Endometrial microvascular endothelial cells (primary cell): Measurements from ENCODE around the gene TNFAIP8. TPM values are rescaled to one million over a fixed set of nuclear protein-coding genes. Genes with fewer than 3 reads are reported as not detected.

Experiments used
- in situ Hi-C: cut with HindIII; loops from 2 replicates; pipeline ENCODE4 v1.10.0; 2017; ENCODE audit warnings: low sequenced_read_pairs, low pct_unique_long_range_greater_than_20kb; ENCODE audit errors: inconsistent ontology term
- total RNA-seq: library from RNA; depleted of rRNA; stranded (reverse); fragments of >200 nt; gene quantifications from one replicate; pipeline ENCODE4 v1.2.3, GENCODE V29; 2015; ENCODE audit errors: inconsistent ontology term

The TNFAIP8 gene
- total RNA-seq, 1 donor from 2014 or later, result 6.9 TPM

DNA sequence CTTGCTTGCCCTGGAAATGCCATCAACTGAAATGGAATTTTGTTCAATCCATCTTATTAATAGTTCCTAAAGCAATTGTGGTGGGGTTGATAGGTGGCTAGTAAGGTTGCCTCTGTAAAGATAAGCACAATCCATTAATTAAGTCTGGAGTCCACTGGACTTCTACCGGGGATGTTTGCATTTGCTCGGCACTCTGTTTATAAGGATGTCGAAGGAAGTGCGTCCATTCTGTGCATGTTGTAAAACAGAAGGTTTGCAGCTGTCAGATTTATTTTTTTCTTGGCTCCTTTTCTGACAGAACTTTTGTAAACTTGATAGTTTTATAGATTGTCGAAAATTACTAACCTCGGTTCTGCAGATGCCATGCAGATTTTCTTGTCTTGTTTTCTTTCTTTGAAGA is 12.8 kb upstream of the TNFAIP8 start:
- in situ Hi-C loops, result no loop called here

DNA sequence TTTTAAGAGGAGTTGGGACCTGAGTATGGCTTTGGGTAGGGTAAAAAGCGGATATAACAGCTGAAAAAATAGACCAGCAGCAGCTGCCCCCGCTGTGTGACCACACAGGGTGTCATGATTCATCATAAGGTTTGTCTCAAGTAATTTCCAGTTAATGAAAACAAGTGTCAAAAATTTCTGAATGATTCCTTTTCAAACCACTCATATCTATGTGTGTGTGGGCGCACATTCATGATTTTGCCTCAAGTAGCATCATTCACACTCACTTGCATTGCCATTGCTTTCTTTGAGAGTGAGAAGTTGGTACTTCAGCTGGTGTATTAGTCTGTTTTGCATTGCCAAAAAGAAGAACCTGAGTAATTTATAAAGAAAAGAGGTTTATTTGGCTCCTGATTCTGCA is 12.1 kb upstream of the TNFAIP8 start:
- in situ Hi-C loops, result no loop called here

DNA sequence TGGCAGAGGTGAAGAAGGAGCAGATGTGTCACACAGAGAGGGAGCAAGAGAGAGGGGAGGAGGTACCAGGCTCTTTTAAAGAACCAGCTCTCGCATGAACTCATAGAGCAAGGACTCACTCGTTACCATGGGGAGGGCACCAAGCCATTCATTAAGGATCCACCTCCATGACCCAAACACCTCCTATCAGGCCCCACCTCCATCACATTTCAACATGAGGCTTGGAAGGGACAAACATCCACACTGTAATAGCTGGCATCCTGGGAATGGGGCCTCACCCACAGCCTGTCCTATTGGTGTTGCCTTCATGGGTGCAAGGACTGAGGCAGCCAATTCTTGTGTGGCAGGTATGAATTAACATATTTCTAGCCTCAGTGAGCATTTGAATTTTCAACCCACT is 11.6 kb upstream of the TNFAIP8 start:
- in situ Hi-C loops, result no loop called here

DNA sequence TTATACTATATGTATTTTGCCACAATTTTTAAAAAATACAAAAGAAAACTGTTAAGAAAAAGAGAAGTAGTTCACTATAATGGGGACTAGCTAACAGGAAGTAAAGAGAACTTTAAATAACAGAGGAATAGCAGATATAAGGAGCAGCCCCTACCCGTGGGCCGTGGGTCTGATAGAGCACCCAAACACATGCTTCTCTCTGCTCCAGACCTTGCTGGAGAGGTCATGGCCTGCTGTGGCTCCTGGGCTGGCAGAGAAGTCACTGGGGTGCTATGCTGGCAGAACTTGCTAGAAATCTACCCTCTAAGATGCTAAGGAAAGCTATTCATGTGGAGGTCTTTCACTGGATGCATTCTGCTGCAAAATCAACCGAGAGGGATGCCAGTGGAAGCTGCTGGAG is 10.0 kb upstream of the TNFAIP8 start:
- in situ Hi-C loops, result no loop called here

DNA sequence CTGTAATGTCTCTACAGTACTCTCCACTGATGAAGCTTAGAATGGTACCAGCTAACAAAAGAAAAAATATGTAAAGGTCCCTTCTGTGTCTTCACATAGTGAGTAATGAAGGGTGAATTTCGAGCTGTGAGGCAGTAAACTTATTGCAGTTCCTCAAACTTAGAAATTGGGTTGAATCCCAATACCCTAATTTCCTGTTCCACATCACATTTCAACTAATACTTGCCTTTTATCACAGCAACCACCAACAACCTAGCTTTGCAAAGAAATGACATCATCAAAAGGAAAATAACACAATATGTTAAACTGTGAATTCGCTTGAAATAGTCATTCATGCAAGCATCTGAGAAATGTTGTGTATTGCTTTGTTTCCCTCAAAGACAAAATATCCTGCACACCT is 9.4 kb upstream of the TNFAIP8 start:
- in situ Hi-C loops, result no loop called here

DNA sequence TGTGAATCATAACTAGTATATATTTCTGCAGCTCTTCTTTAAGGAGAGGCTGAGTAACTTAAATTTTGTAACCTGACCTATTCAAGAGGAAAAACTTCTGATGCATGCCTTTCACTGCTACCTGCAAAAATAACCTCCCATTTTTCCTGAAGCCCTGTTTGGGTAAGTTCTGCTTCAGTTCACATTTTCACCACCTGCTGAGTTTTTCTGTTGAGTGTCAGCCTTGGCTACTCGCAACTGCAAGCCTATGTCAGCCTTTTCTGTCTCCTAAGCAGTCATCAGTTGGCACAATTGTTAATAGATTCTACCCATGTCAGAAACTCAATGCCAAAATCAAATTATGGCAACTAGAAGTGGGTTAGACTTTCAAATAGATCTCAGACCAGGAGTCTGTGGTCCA is 8.2 kb upstream of the TNFAIP8 start:
- in situ Hi-C loops, result no loop called here

DNA sequence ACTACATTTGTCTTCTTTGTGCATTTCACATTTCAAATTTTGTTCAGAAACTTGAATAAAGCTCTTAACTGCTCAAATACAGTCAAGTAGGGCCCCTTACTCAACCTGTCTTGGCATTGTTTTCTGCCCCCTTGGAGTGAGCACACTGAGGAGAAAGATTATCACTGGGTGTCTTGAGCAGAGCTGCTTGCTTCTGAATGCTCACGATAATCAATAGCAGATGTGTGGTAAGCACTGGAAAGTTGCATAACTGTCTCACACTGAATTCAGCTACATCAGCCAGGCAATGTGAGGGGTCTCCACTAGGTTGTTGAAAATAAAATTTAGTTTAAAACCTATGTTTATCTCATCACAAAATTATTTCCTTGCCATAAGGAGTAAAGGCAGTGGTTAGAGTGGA is 7.8 kb upstream of the TNFAIP8 start:
- in situ Hi-C loops, result no loop called here

DNA sequence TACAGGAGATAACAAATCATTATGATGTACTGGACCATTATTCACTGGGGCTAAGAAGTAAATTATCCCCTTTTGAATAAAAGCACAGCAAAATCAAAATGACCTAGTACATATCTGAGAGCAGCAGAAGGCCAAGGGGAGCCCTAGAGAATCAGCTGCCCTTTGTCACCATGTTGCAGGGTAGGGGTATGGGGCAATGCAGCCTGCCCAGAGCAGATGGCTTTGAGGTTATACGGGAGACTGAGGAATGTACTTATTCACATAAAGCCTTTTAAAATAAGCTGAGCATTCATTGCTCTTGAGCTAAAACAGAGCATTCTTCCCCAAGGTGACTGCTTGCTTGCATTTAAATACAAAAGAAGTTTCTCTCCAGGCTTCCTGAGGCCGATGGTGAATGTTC is 2.6 kb upstream of the TNFAIP8 start:
- in situ Hi-C loops, result no loop called here

DNA sequence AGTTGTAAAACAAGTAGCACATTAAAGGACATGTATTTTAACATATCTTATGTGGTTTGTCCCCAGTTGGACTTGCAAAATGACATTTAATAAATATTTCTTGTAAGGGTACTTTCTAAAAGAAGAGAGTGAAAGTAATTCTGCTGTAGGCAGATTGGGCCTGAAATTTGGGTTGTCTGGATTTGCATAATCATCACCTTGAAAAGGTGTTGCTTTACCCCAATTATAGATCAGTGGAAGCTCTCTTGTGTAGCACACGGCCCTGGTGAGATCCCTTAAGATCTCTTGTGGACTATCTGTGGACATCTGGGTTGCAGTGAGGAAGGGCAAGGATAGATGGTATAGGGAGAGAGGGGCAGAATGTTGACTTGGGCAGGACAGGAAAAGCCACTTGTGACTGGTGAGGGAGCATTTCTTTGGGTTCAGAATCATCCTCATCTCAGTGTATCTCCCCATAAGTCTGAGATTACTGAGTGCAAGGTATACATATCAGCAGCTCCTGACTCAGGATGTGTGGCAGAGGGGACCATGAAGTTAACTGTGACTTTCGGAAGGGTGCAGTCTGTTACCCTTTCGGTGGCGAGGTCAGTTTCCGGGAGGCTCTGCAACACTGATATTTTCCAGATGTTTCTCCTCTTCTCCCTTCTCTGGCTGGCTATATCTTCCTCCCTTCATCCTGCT is 2.0 kb upstream of the TNFAIP8 start:
- in situ Hi-C loops, result no loop called here

DNA sequence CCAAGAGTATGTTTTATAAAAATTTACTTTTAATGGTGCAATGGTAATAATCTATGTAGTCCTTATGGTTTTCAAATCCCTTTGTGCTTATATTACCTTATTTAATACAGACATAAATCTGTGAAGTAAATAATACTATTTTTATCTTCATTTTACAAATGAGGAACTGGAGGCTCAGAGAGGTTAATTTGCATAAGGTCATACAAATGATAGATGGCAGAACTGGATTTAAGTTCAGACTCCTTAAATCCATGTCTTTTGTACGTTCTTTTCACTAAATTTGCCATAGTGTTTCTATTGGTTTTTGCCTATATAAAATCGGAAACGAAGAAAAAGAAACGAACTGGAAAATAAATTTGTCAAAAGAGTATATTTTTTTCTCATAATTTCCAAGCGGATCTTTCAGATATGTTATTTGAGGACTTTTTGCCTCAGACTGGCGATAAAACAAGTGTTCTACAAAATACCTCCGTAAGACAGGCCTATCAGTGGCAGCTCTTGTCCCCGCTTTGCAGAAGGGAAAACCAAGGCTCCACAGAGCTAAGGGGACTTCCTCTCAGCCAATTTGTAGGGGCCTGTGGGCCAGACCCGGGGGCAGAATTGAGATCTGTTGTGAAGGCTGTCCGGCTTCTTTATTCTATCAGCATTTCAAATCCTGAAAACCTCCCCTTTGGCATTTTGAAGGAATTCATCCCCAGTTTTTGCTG is 1.1 kb upstream of the TNFAIP8 start:
- in situ Hi-C loops, result no loop called here

DNA sequence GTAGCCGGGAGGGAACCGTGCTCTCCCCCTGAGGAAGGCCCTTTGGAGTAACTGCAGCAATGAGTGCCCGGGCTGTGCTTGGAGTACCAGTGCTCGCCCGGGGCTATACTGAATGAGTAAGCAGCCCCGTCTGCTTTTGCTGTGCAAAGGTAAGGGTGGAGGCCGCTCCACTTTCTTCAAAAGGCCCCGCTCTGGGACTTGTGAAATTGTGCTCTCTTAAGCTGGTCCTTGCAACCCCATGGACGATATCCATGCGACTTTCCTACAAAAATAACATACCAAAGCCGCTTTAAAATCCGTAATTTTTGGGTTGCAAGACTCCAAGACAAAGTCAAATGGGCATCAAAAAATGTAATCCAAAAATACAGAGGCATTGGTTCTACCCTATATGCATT is 578 bp upstream of the TNFAIP8 start:
- in situ Hi-C loops, result no loop called here

DNA sequence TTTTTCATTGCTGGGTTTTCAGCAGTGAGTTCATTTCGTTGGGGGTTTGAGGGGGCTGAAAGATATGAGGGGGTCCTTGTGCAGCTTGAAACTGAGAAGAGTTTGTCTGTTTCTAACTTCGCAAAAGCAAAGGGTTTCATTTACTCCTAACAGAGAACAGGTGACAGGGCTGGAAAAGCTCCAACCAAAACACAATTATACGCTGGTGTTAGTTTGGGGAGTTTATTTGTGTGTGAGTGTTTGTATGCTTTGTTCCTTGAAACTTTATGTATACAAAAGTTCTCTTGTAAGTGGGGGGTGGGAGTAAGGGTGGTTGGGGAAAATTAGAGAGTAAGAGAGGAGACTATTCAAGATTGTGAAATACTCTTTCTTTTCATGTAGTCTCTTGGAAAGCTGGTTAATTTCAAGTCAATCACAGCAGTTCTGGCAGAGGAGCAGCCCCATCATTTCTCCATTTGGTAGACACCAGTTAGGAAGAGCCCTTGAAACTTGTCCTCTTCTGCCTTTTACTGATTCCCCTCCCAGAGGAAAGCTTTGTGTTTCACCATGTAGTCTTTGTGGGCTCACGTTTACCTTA is 881 bp downstream of the TNFAIP8 start:
- in situ Hi-C loops, result no loop called here

DNA sequence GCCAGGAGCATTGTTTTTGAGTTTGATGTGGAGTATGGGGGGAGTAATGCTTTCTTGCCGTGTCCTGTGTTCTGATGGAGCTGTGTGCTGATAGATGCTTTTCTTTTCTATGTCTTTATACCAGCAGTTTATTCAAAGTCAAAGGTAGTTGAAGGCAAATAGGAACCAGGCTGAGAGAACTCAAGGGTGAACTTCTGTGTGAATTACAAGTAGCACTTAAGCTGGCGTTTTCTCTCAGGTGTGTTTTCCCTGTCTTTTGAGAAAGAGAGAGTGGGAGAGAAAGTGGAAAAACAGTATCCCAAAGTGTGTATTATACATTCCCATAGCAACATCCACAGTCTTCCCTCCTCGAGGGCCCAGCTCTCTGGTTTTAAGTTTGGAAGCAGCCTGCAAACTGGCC is 1.5 kb downstream of the TNFAIP8 start:
- in situ Hi-C loops, result no loop called here

DNA sequence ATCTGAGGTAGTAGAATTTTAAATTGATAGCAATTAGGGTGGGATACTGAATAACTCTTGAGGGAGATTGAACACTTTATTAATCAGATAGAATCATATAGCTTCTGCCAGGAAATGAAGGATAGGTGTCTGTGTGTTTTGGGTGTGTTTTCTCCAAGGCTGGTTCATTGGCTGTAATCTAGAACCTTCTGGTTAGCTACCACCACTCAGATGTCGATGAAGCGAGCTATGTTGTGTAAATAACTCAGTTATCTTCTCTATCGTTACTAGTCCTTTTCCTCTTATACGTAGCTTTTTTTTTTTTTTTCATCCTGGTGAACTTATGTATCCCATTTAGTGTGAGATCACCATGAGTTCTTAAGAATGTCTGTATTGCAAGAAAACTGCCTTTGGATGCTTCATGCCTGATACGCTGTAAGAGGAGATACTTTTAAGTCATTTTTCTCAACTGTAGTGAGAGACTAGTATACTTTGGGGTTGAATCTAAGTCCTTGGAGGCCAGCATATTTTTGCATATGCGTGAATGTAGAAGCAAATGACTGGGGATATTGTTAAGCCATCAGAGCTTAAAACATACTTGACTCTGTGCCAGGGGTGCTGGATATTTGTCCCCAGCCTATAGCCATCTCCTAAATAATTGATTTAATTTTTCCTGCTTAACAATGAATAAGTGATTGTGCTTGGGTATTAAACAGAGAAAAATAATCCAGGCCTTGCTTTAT is 2.1 kb downstream of the TNFAIP8 start:
- in situ Hi-C loops, result no loop called here

DNA sequence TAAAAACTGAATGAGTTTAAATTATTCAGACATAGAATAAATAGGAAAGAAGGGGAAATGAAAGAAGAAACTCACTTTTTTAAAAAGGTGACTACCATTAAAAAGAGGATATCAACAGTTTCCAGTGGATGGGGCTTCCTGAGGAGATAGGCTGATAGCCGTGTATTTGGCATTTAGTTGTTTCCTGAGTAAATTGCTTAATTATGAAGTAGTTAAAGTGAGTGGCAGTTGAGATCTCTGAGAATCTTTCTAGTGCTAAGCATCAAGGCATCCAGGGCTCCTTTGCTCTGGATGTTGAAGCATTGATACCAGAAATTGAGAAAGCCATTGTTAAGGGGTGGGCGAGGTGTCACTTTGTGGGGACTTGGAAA is 2.7 kb downstream of the TNFAIP8 start:
- in situ Hi-C loops, result no loop called here

DNA sequence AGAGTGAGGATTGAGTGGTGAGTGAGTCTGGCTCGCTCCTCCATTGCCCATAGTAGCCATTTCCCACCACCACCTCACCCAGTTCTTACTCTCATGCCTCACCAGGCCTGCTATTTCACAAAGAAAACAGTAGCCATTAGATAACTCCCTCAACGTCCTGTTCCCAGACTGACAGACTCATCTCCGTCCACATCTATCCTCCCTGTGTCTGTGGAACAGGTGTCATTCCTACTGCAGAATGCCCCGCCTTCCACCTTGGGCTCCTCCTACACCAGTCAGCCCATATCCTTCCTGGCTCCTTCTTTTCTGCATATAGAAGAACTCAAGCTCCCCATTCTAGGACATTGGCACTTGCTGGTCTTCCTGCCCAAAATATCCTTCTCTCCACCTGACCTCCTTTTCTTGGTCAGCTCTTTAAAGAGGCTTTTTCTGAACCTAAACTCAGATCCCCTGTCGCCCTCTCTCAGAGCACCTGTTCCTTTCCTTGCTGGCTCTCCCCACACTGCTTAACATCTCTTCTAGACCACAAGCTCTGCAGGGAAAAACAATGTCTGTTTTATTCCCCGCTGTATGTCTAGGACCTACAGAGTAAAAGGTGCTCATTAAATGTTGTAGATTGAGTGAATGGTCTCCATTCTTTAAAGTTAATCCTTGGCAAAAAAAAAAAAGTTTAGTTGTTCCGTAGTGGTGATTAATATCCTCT is 3.2 kb downstream of the TNFAIP8 start:
- in situ Hi-C loops, result no loop called here

DNA sequence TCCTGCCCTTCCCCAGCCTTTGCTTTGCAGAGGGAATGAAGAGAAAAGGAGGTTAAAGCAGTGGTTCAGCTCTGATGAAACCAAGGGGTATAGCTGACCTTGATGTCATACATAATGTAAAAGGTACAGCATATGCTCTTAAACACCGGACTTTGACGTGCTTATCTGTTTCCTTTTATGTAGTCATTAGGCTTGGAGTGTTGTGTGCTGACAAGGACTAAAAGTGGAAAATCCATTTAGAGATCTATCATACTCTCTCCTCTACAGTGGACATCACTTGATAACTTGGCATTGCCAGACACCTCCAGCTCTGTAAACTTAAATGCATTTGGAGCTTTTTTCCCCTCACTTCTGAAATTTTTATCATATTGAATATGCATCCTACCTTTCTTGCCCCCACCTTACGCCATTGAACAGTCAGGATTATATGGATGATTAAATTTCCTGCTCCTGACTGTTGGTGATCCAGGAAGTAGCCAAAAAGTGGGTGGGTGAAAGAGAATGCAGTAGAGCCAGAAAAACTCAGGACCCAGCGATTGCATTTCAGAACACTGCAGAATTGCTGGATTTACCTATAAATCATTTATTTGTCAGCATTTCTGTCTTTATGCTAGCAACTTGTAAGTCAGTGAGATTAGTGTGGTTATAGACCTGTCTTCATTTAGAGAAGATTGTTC is 4.1 kb downstream of the TNFAIP8 start:
- in situ Hi-C loops, result no loop called here

DNA sequence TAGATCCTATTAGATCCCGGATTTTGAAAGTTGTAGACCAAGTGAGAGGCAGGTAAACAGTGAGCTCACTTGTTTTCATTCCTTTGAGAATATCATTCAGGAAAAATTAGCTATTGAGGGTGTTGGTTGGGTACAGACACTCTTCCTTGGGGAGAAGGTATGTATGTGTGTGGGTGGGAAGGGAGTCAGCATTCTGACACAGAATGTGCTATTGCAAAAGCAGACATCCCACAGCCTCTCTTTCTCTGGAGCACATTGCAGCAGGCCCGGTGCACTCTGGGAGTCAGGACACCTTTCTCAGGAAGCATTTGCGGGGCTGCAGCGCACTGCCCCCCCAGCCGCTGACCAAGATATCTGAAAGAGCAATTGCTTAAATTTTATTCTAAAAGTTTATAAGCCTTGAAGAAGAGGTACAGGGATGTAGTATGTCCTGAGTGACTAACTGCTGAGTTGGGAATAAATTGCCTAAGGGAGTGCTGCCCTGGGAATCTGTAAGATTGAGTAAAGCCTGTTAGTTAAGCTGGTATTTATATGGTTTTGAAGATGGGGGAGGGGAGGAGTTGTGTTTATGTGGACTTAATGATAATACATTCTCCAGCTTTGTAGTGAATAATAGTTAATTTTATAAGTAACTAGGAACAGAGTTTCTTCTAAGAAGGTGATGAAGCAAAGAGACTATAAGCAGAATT is 5.2 kb downstream of the TNFAIP8 start:
- in situ Hi-C loops, result no loop called here
